K562 (cell line): ENCODE data around the gene SNIP1. TPM values are rescaled to one million over a fixed set of nuclear protein-coding genes. Genes with fewer than 3 reads are reported as not detected.
A peak's percentile ranks its signal among the peaks of the same experiment; 100 is the strongest.

Source experiments
- ATF1 ChIP-seq, 2 experiments: fragments of 450-650 bp in 1 of 2; IDR thresholded peaks; 2 replicates each; pipeline ENCODE4 v1.6.1; 2016; ENCODE audit warnings: missing compliant biosample characterization in 1 of 2, missing genetic modification characterization in 1 of 2
- GABPB2 ChIP-seq: fragments of 250-450 bp; sonication (Bioruptor Pico); conservative IDR thresholded peaks from 2 replicates; pipeline ENCODE4 v1.5.1; 2021; ENCODE audit warnings: mild to moderate bottlenecking
- HDAC1 ChIP-seq, 2 experiments: fragments of 450-650 bp; IDR thresholded peaks; 2 replicates each; pipeline ENCODE4 v1.6.1; 2016 to 2017; ENCODE audit warnings: inconsistent platforms in 1 of 2, mild to moderate bottlenecking in 1 of 2, moderate library complexity in 1 of 2
- MITF ChIP-seq: IDR thresholded peaks from 2 replicates; pipeline ENCODE4 v1.6.1; 2014; ENCODE audit warnings: antibody characterized with exemption
- MLX ChIP-seq, 2 experiments: fragments of 450-650 bp in 1 of 2; sonication (generic) in 1 of 2; formaldehyde crosslinking; conservative IDR thresholded peaks; 2 replicates each; pipeline versions ENCODE4 v1.4.0 to v1.8.1; 2020 to 2022; ENCODE audit warnings: mild to moderate bottlenecking in 1 of 2, missing genetic modification reagents in 1 of 2
- NFIC ChIP-seq: fragments of 450-650 bp; IDR thresholded peaks from 2 replicates; pipeline ENCODE4 v1.6.1; 2017; ENCODE audit warnings: mild to moderate bottlenecking, inconsistent platforms
- NR2F6 ChIP-seq: fragments of 450-650 bp; formaldehyde crosslinking; IDR thresholded peaks from 2 replicates; pipeline ENCODE4 v1.4.0; 2020; ENCODE audit warnings: mild to moderate bottlenecking
- RBFOX2 ChIP-seq: fragments of 200-400 bp; formaldehyde crosslinking; IDR thresholded peaks from 2 replicates; pipeline ENCODE4 v1.6.1; 2017; ENCODE audit warnings: low read depth, mild to moderate bottlenecking, low read length, moderate library complexity
- RFX1 ChIP-seq: fragments of 450-650 bp; IDR thresholded peaks from 2 replicates; pipeline ENCODE4 v1.6.1; 2016; ENCODE audit warnings: mild to moderate bottlenecking, moderate library complexity
- RNF2 ChIP-seq: sonication (generic); IDR thresholded peaks from 2 replicates; pipeline ENCODE4 v1.6.1; 2016
- SMAD3 ChIP-seq: fragments of 450-650 bp; formaldehyde crosslinking; conservative IDR thresholded peaks from 2 replicates; pipeline ENCODE4 v1.4.0; 2020; ENCODE audit warnings: mild to moderate bottlenecking
- SP1 ChIP-seq: sonication (generic); formaldehyde crosslinking; IDR thresholded peaks from 2 replicates; pipeline ENCODE4 v1.8.1; 2022; ENCODE audit warnings: mild to moderate bottlenecking, missing genetic modification reagents
- TCF3 ChIP-seq: sonication (generic); formaldehyde crosslinking; IDR thresholded peaks from 2 replicates; pipeline ENCODE4 v1.4.0; 2020; ENCODE audit warnings: mild to moderate bottlenecking, missing genetic modification reagents
- UBTF ChIP-seq, 2 experiments: IDR thresholded peaks; 2 replicates each; pipeline ENCODE4 v1.6.1; 2012; ENCODE audit warnings: improper control_type of control experiment in 2 of 2, low read depth in 2 of 2, low read length in 2 of 2, borderline replicate concordance in 1 of 2
- YY1 ChIP-seq, 3 experiments: IDR thresholded peaks; 2 replicates each; pipeline ENCODE4 v1.6.1; 2011; ENCODE audit warnings: low read length in 2 of 3, mild to moderate bottlenecking in 2 of 3, moderate library complexity in 2 of 3, borderline replicate concordance in 1 of 3, control low read depth in 1 of 3, low read depth in 1 of 3; ENCODE audit not compliant: insufficient read depth in 3 of 3, insufficient replicate concordance in 2 of 3, control insufficient read depth in 1 of 3, insufficient read length in 1 of 3; ENCODE audit errors: extremely low read depth in 1 of 3
- polyA plus RNA-seq, 8 experiments: library from polyadenylated mRNA; depleted of rRNA in 4 of 8; stranded (reverse) in 5 of 8; unstranded in 3 of 8; fragments of >200 nt; fragmentation: Nextera tagmentation in 2 of 8; fragmentation: Illumina TruSeq in 1 of 8; extraction: Ambion mirVana in 2 of 8; extraction: Trizol in 1 of 8; gene quantifications; 2 replicates each; pipeline versions ENCODE4 v1.2.1 to v1.2.3, GENCODE V29; 2011 to 2014; ENCODE audit warnings: inconsistent platforms in 1 of 8, missing spikeins in 1 of 8
- total RNA-seq, 7 experiments: library from RNA; depleted of rRNA in 6 of 7; stranded (reverse); fragments of >200 nt in 6 of 7; fragmentation: Illumina TruSeq in 2 of 7; extraction: Trizol in 2 of 7; gene quantifications; 2 replicates each; pipeline versions ENCODE4 v1.2.1 to v1.2.3, GENCODE V29; 2011 to 2021; ENCODE audit warnings: low replicate concordance in 1 of 7
- TF ChIP-seq, protein P1 (sequence below): fragments of 250-450 bp; sonication (Bioruptor Pico); IDR thresholded peaks from 2 replicates; pipeline ENCODE4 v1.5.0; 2020; ENCODE audit warnings: mild to moderate bottlenecking

SNIP1 gene
- total and polyA plus RNA-seq, 9 of the 15 experiments (the other 6 are each of a cell fraction or from before 2014, with no cell fraction given), result 2.9 to 25.9 (median 14.6) TPM

- TF ChIP-seq MITF (peak; percentile 36; the same call in 1 of the 2 replicates), SMAD3 (0 out of 2 replicates have a peak, but pooled peaks have one; percentile 20), SP1 (peak; percentile 43; the same call in 1 of the 2 replicates), UBTF (IDR thresholded peaks at IDR 0.05; ENCODE audit: borderline replicate concordance in 1 of 2, low read depth in 2 of 2, low read length in 2 of 2) (0 out of 4 replicates have a peak, but pooled peaks of 1 of the 2 experiments have one; percentile 50), YY1 (IDR thresholded peaks at IDR 0.05; ENCODE audit: borderline replicate concordance in 1 of 3, control insufficient read depth in 1 of 3, extremely low read depth in 1 of 3, insufficient read depth in 3 of 3, insufficient read length in 1 of 3, insufficient replicate concordance in 2 of 3, low read depth in 1 of 3, low read length in 2 of 3) (peak in 1 of 3 experiments; percentile 29), RFX1 (peak; percentile 96), HDAC1 (IDR thresholded peaks at IDR 0.05) (peak; percentile 90 to 100; a peak in 3 of 4 replicates), RNF2 (0 out of 2 replicates have a peak, but pooled peaks have one; percentile 15), GABPB2 (CRISPR knock-in tag) (0 out of 2 replicates have a peak, but pooled peaks have one; percentile 71), NR2F6 (CRISPR knock-in tag) (no peak), ATF1 (CRISPR knock-in tag; IDR thresholded peaks at IDR 0.05) (peak; percentile 66; the same call in 1 of the 2 replicates), ATF1 (tag; IDR thresholded peaks at IDR 0.05) (peak; percentile 98), TCF3 (CRISPR knock-in tag) (peak; percentile 27; the same call in 1 of the 2 replicates), RBFOX2 (peak; percentile 99), NFIC (peak; percentile 30), MLX (CRISPR knock-in tag; conservative IDR thresholded peaks at IDR 0.05) (no peak)
- TF ChIP-seq, protein P1, sequence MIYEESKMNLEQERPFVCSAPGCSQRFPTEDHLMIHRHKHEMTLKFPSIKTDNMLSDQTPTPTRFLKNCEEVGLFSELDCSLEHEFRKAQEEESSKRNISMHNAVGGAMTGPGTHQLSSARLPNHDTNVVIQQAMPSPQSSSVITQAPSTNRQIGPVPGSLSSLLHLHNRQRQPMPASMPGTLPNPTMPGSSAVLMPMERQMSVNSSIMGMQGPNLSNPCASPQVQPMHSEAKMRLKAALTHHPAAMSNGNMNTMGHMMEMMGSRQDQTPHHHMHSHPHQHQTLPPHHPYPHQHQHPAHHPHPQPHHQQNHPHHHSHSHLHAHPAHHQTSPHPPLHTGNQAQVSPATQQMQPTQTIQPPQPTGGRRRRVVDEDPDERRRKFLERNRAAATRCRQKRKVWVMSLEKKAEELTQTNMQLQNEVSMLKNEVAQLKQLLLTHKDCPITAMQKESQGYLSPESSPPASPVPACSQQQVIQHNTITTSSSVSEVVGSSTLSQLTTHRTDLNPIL (CRISPR knock-in tag), result no peak
Observed at GRCh38 chr1:37595440-37596181, 41.5 kb upstream of the SNIP1 start, which contains the start of gene GNL2 (continued).
